Stimulated activated CD8-positive, alpha-beta memory T cell treated with anti-CD3 and anti-CD28 coated beads, Interleukin-4, amount 100 ng/mL, for 24 hours (primary cell): Measurements from ENCODE around the gene HOXA6.

Source experiments
- DNase-seq: peaks from one replicate; pipeline ENCODE4 v3.0.0-alpha.2; 2020; ENCODE audit warnings: low read depth

Gene HOXA6

DNA sequence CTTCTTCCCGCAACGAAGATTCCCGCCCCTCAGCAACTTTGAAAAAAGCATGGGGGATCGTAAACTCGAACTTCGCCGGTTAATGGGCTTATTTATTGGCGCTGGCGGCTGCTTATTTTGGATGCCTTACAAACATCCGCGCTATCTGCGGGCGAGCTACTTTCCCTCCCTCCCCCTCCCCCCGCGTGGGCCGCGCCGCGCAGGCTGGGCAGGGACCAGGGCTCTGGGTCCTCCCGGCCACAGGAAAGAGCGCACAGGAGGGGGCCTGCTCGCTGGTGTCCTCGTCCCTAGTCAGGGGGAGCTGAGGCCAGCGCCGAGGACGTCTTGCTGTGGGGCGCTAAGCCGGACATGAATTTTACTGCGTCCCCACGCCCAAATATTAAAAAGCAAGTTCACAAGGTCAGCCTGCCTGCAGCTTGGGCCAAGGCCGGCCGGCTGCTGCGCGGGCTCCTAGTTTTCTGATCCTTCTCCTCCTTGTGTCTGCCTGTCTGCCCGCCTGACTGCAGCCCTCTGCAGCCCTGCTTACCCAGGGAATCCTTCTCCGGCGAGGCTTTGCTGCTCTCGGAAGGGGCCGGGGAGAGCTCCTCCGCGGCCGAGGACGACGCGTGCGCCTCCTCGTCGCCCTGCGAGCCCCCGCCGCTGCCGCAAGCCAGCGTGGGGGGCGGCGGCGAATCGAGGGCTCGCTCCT lies 25.4 kb upstream of the HOXA6 start:
- DNase-seq: no peak

DNA sequence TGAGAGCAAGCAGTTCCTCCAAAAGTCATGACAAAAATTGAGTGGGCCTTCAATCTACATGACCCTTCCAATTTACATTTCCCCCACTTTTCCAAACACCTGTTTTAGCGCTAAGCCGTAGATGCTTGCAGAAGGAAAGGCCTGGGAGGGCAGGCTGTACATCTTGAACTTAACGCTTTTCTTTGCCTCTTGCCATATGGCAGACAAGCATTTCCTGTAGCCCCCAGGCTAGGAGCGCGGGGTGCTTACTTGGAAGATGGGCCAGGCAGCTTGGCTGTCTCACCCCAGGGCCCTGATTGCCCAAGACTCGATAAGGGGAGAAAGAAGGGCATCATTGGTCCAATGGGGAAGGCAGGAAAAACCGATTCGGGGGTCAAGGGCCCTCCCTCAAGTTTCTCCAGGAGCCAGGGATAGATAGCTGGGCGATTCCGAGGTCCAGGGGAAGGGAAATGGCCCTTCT lies 24.8 kb upstream of the HOXA6 start:
- no peak for DNase-seq

DNA sequence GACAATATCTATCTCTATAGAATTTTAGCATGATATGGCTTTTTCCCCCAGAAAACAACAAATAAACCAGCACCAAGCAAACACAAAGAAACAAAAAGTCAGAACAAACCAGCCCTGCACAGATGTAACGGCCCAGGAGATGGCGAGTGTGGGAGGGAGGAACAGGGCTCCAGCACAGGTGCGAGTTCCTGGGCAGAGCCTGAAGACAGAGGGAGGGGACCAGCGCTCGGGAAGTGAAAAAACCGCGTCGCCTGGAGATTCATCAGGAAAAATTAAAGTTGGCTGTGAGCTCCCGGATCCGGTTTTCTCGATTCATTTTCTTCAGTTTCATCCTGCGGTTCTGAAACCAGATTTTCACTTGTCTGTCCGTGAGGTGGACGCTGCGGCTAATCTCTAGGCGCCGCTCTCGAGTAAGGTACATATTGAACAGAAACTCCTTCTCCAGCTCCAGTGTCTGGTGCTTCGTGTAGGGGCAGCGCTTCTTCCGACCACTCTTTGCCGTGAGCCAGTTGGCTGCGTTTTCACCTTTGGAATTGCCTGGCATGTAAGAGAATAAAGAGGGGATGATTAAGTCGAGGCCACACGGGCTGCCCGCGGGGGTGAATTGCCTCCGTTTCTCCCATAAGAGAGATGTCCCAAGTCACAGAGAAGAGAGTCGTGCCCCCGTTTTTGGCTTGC lies 24.2 kb upstream of the HOXA6 start:
- DNase-seq: no peak

DNA sequence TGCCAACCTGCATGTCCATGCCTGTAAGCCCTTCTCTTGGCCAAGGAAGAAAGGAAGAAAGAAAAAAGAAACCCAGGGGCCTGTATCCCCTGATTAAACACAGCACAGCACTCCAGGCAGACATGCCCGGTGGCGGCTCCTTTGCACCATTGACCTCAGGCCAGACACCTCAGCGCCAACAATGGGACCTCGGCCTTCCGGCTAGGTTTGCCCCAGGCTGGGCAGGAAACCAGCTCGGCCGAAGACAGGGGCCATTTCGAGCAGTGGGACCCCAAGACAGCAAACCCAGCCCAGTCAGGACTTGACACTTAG lies 23.7 kb upstream of the HOXA6 start:
- DNase-seq: no peak

DNA sequence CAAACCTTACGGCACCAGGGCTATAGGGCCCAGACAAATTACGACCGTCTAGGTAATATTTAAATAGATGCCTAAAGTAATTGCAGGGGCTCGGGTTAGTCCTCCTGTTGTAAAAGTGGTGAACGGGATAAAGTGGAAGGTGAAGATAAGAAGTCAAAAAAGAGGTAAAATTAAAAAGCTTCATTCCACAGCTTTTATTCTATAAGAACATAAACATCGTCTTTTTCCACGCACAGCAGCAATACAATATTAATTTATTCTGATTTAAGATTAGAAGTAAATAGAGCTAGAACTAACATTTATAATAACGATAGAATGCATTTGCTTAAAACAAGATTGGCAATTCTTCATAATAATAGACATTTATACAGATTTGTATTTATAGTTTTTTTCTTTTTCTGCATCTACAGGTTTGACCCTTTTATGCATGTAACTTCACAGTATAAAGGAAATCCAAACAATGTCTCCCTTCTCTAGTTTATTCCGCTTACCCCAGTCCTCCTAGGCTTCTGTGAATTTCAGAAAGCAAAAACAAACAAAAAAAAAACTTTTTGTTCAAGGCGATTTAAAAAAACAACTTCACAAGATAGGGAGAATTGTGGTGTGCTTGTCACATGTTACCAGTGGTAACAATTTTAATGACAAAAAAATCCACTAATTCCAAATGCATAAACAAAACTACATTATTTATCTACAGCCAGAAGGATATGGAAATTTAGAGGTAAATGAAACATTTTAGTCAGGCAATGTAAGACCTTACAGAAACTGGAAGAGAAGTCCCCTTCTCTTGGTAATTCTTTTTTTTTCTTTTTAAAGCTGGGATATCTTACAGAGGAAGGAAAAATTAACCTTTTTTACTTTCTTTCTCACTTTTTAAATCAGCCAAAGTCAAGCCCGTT lies 23.1 kb upstream of the HOXA6 start:
- no peak for DNase-seq

DNA sequence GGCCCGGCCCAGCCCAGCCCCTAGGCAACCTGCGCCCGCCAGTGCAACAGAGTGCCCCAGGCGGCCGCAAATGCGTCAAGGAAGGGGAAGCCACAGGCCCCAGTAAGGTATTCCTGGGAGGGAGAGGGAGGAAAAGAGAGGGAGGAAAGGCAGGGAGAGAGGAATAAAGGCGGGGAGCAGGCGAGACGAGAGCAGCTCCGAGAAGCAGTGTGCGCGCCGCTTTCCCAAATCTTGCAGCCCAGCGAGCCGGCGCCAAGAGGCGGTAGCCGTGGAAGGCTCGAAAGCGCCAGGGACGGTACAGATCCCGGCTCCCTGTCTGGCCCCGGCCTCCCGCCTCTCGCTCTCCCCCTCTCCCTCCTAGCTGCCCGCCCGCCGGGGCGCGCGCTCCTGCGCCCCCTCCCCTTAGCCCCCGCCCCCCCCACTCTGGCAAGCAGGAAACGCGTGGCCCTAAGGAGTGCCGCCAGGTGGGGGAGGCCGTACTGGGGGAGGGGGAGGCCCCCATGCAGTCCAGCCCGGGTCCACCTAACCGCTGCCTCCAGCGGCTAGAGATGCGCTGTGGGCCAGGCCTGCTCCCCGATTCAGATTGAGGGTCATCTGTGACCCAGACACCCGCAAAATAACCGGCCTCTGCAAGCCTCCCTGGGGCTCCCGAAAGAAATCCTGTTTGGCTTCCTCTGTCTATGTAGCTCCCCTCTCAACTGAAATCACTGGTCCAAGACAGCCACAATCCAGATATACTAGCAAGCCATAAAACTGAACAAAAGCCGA lies 22.3 kb upstream of the HOXA6 start:
- DNase-seq: no peak

DNA sequence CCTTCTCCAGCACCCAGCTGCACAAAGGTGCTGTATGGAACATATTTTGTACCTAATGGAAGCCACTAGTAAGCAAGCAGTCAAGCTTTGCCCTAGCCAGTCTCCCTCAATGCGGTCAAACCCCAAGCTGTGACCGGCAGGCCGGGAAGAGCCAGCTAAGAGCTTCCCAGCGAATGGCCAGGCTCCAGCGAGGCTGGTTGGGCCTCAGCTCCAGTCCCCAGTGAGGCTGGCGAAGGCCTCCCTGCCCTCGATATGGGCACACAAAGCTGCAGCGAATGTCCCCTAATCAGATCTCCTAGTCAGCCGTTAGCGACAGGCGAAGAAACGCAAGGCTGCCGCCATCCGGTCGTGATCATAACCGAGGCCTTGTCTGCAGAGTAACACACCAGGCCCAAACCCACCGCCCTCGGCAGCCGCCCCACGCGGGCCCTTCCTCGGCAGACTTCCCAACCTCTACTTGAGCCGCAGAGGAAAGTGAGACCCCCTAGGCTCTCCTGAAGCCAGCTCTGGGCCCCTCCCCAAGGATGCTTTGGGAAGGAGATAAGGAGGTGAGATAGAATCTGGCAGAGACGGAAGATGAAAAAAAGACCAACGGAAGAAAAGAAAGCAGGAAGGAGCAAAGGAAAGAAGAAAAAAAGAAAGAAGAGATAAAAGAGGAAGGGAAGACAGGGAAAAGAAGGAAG lies 20.8 kb upstream of the HOXA6 start:
- DNase-seq: no peak

DNA sequence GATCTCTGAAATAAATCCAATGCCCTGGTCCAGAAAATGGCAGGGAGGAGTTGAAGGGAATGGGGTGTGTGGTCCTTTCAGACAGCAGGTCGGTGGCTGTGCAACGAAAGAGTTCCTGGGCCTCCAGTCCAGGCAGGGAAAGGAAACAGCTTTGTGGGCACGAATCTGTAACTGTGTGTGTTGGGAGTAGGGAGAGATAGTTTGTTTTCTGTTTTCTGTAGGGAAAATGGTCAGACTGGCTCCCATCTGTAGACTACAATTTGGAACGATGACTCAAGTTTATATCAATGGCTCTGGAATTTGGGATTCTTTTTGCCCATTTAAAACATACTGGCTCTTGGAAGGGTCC lies 20.3 kb upstream of the HOXA6 start:
- no peak for DNase-seq

DNA sequence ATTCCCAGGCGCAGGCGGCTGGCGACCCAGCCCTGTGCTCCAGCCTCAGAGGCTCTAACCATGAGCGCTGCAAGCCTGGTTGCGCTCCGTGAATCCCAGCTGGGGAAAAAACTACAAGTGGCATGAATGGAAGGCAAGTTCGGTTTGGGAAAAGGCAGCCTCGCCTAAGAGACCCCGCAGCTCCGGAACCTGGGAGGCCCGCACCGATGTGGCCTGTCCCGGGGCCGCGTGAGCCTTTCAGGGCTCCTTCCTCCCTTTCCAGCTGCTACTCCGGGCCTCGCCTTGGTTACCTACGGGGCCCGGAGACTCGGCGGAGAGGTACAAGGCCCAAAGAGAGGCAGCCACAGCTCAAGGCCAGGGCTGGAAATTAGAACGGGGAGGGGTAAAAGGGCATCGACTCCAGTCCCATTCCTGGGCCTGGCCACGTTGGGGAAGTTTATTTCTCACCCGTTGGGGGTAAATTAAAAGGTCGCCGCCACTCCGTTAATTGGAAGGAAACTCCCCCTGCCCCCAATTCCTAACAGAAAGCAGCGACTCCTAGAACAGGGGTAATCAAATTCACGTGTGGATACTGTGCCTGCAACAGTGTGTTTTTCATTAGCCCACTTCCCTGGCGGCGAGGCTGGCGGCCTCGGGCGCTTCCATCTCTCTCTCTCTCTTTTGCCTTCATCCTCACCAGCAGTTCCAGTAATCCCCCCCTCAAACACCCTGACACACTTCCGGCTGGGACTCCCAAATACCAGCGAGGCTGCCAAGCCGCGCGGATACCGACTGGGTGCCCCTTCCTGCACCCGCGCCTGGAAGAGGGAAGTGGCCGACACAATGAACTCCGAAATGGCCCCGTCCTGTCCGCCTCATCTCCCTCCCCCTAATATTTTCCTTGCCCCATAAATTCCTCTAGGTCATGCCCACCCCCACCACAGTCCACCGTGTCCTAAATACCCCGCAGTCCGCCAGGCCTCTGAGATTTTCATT lies 19.2 kb upstream of the HOXA6 start:
- DNase-seq: no peak

DNA sequence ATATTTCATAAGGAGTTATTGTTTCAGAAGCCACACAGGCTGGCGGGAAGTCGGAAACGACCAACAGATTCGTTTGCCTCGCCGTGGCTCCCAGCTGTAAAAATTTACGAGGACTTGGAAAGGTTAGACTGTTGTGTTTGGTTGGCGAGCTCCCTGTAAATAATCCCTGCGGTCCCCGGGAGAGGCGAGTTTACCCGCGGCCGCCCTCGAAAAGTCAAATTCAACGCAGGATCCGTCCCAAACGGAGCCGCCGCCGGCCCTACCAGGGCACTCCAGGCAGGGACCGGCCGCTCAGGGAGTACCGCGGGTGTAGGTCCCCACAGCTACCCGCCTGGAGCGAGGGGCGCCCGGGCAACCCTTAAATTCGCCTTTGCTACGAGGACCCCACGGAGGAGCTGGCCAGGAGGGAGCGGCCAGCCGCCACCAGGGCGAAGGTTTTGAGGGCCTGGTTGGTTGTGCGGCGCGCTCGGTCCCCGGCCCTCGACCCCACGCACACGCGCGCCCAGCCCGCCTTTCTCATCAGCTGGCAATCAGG lies 18.5 kb upstream of the HOXA6 start:
- DNase-seq: no peak

DNA sequence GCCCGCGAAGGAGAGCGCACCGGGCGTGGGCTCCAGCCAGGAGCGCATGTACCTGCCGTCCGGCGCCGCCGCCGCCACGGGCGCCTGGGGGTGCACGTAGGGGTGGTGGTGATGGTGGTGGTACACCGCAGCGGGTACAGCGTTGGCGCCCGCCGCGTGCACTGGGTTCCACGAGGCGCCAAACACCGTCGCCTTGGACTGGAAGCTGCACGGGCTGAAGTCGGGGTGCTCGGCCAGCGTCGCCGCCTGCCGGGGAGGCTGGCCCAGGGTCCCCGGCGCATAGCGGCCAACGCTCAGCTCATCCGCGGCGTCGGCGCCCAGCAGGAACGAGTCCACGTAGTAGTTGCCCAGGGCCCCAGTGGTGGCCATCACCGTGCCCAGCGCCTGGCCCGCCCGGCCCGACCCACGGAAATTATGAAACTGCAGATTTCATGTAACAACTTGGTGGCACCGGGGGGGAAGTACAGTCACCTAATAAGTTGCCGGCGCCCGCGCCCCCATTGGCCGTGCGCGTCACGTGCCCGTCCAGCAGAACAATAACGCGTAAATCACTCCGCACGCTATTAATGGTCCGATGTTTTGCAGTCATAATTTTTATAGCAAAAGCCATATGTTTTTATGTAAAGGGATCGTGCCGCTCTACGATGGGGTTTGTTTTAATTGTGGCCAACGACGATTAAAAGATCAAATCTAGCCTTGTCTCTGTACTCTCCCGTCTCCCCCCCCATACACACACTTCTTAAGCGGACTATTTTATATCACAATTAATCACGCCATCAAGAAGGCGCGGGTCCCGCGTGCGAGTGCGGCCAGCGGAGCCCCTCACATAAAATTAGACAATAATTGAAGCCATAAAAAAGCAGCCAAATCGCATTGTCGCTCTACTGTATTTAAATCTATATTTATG lies 17.8 kb upstream of the HOXA6 start, which contains the start of gene HOXA9:
TSS of gene HOXA9 (minus strand) at position 449 of the 907 bp plus-strand sequence. CDS start at position 369, 80 bp downstream.
- no peak for DNase-seq

DNA sequence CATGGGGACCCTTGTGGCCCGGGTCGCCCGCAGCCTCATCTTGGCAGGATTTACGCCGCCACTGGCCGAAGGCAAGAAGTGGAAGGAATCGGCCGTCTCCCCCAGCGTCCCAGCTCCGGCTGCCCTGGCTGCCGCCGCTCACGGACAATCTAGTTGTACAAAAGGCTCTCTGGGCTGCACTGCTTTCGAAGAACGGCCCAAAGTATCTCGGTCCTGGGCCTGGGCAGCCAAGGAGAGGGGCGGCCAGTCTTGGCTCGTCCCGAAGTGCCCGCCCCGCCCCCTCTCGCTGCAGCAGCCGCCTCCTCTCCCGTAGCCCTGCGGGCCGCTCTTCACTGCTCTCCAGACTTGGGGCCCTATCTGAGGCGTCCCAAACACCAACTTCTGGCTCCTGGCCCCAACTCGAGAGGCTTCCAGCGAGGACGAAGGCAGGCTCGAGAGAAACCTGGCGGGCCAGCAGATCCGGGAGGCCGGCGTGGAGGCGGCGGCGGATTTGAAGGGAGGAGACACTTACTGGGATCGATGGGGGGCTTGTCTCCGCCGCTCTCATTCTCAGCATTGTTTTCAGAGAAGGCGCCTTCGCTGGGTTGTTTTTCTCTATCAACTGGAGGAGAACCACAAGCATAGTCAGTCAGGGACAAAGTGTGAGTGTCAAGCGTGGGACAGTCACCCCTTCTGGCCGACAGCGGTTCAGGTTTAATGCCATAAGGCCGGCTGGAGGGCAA lies 17.0 kb upstream of the HOXA6 start:
- DNase-seq: no peak

DNA sequence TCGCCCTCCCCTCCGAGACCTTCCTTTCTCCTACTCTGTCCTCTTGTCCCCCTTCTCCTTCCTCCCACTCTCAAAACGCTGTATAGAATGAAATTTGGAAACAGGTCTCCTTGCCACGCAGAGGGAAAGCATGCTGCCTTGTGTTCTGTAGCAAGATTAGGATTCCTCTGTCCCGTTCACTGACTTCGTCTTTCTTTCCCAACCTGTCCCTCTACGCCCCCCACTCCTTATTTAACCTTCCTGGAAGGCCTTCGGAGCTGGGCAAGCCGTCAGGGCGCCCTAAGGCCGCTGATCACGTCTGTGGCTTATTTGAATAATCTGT lies 16.4 kb upstream of the HOXA6 start:
- DNase-seq: no peak

DNA sequence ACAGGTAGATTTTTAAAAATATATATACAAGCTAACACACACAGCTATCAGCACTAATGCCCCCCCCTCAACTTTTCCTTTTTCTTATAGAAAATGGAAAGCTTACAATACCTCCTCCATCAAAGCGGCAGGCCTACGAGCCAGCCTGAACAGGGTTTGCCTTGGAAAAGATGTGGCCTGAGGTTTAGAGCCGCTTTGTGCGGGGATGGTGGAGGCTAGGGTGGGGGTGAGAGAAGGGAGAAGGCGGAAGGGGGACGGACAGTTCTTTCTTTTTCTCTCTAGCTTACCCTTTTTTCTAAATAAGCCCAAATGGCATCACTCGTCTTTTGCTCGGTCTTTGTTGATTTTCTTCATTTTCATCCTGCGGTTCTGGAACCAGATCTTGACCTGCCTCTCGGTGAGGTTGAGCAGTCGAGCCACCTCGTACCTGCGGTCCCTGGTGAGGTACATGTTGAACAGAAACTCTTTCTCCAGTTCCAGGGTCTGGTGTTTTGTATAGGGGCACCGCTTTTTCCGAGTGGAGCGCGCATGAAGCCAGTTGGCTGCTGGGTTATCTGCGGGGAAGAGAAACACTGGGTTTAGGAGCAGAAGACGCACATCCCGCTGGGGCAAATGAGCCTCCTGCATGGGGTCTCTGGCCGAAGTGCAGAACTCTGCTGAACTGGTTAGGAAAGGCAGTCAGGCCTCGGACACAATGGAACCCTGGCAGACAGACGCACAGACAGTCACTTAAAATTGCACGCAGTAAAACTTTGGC lies 15.9 kb upstream of the HOXA6 start:
- DNase-seq: no peak

DNA sequence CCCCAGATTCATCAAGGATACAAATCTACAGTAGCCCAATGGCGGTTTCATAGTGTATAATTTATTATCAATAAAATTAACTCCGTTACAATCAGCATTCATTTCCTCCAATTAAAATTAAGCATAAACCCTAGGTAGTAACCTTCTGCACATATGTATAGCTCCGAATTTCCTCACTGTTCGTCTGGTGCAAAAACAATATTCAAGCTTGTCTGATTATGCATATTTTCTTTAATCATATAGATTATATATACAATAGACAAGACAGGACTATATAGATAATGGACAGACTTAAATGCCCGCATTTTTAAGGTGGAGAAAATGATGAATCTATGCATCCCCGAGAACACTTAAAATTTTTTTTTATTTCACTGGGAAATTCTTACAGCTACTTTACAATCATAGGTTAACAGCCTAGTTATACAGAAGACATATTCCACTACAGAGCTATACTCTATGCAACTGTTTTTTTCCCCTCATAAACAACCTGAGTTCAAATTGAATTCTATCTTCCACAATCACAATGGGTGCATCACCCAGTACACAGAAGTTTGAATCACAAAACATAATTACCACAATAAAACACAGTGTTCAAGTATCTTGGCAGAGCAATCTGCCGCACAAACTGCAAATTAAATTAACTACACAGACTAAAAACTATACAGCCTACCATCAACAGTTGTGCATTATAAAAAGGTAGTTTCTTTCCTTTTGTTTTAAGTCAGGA lies 15.2 kb upstream of the HOXA6 start:
- DNase-seq: no peak

DNA sequence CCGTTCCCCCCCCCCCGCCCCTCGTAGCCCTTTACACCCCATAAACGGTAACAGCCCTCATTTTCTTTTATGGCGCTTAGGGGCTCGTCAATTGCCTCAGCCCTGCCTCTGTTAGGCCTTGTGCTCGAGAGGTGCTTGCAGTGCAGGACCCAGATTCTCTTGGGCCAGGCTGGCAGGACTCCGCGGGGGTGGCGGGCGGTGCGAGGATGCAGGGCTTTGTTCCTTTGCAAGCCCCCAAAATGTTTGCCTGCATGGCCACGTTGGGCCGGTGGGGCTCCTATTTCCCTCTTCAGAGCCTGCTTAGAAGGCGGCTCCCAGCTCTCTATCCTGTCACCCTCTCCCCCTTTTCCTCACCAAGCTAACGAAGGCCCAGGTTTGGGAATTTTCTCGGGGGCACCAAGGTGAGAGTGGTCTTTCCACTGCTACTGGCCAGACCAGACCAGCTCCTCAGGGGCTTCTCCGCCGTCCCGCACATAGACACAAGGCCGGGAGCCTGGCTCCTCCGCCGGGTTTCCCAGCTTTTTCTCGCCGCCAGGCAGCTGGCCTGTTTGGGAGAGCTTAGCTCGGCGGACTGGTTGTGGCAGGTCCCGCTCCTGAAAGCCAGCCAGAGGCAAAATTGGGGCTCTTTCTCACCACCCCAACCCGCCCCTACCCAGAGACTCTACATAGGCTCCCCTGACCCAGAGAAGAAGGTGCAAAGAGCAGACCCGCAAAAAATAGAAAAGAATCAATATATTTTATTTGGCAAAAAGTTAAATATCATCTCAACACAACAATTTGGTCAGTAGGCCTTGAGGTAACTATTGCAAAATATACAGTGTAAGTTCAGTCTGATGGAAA lies 14.4 kb upstream of the HOXA6 start:
- no peak for DNase-seq
